ENCODE data around the gene MAP3K4.

MAP3K4 gene

DNA sequence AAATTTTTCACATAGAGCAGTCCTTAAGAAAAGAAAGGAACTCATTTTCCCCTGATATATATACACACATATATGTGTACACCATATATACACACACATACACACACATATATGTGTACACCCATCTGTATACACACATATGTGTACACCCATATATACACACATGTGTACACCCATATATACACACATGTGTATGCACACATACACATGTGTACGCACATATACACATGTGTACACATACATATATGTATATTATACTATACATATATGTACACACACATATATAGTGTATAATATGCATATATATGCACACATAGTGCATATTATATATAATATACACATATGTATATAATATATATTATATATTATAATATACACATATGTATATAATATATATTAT, 9.1 kb downstream of the MAP3K4 start:
- DNase-seq (ENCODE audit: low read depth), result no peak

- DNase-seq (ENCODE audit: low read depth), result no peak
Measured at GRCh38 chr6:161001421-161001820, 9.9 kb downstream of the MAP3K4 start.

- DNase-seq (ENCODE audit: low read depth), result no peak
Measured at GRCh38 chr6:161003336-161003735, 11.8 kb downstream of the MAP3K4 start.

- DNase-seq (ENCODE audit: low read depth), result no peak
Measured at GRCh38 chr6:161008245-161008644, 16.7 kb downstream of the MAP3K4 start.

- DNase-seq (ENCODE audit: low read depth), result no peak
Measured at GRCh38 chr6:161009991-161010390, 18.4 kb downstream of the MAP3K4 start.

DNA sequence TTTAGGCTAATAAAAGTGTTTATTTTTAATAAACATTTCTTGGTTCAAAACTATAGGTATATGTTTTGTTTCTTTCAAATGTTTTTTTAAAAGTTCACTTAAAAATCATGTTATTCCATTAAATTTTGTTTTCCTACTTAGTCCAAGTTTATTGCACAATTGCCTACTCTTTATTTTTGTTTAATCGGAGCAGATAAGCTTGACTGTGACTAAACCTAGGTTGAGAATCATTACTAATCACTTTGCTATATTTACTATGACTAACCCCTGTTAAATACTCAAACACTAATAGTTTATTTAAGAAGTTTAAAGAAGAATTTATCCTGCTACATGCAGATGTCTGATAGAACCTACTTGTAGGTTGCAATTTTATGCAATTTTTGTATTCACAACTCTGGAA, 18.8 kb downstream of the MAP3K4 start:
- no peak for DNase-seq (ENCODE audit: low read depth)

GRCh38 chr6:161011492-161012480, 20.2 kb downstream of the MAP3K4 start:
- no peak for DNase-seq (ENCODE audit: low read depth)

DNA sequence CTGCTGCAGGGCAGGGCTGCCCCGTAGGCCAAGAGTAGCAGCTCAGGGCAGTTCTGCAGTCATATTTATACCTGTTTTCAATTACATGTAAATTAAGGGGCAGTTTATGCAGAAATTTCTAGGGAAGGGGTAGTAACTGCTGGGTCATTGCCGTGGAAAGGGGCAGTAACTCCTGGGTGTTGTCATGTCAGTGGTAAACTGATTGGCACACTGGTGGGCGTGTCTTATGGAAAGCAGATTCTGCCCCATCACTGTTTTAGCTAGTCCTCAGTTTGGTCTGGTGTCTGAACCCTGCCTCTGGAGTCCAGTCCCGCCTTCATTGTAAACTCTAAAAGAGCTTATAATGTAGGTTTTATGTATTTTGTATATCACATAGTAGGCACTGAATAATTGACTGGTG, 22.1 kb downstream of the MAP3K4 start:
- DNase-seq (ENCODE audit: low read depth), result no peak

DNA sequence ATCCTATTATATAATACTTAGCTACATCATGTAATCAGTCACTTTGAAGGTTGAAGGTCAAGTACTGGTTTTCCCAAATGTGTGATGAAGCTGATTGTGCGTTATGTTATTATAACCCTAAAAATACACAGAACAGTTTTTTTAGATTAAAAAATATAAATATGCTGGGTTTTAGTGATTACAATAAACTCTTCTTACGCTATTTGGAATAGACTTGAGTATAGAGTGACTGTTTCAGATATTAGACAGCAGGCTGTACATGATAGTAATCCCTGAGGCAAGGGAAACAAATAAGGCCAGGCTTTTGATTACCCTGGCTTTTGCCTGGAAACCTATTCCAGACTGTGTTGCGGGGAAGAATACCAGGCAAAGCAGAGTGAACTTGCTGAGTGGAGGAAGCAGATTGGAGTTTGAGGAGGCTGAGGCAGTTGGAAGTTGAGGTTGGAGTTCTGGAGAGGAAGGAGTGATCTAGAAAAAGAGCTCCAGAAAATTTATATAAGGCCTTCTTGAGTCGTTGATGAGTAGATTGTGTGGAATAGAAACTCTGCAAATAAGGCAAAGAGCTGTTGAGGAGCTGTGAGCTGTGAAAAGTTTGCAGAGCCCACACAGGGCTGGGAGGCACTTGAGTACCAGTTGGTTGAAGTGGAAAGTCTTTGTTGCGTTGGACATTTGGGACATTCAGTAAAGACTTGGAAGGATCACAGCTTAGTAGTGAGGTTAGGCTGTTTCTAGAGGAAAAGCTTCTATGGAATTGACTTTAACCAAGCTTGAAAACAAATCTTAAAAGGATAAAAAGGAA, 26.4 kb downstream of the MAP3K4 start:
- no peak for DNase-seq (ENCODE audit: low read depth)

DNA sequence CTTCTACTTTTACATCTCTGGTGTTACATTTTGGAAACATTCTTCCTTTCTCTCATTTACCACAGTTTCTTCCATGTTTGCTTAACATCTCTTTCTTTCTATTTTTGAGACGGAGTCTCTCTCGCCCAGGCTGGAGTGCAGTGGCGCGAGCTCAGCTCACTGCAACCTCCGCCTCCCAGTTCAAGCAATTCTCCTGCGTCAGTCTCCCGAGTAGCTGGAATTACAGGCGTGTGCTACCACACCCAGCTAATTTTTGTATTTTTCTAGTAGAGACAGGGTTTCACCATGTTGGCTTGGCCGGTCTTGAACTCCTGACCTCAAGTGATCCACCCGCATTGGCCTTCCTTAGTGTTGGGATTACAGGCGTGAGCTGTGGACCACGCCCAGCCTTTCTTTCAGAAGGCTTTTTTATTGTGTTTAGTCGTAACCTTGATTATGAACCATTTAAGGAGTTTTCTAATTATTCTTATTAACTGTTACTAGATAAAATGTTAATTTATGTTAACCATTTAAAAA, 27.8 kb downstream of the MAP3K4 start:
- no peak for DNase-seq (ENCODE audit: low read depth)

- DNase-seq (ENCODE audit: low read depth), result no peak
Measured at GRCh38 chr6:161021543-161021942, 30.0 kb downstream of the MAP3K4 start.

DNA sequence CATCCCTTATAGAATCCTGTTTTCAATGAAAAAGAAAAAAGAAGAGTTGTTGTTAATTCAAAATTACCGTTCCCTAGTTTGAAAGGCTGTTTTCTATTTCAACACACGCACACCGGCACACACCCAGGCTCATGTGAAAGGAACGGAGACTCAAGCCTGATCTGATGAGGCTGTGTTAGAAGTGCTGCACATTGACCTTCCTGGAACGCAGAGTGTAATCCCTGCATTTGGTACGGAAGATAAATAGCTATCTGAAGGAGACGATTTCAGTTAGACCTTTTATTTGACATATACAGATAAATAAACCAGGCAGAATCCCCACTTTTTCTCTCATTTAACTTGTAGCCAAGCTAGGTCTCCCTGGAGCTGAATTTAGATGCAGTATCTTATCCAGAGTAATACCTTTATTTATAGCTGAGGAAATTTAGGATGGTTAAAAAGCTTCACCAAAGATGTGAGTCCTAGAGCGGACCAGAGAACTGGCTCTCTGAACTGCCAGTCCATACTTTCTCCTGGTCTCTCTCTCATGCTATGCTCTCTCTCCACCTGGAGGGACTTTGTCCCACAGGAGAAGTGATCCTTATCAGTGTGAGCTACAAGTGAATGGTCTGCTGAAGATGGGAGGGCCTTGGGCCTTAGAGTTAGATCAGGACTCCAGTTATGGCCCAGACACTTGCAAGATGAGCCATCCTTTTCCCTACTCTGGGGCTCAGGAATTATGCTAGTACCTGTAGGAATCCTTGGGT, 30.6 kb downstream of the MAP3K4 start:
- DNase-seq (ENCODE audit: low read depth), result no peak

DNA sequence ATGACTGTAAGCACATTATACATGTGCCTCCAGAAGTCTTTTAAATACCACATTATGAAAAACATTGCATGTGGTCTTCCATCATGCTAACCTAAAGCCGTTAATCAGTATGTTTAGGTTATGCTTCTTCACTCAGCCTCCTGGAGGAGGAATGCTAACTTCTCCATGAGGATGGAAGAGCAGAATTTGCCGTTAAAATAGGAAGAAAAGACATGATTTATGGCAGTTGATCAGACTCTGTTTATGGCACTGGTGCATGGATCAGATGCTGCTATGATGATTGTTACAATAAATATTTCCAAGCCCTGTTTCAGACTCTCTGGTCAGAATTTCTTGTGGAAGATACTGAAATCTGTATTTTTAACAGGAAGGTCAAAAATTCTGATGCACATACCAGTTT, 31.7 kb downstream of the MAP3K4 start:
- DNase-seq (ENCODE audit: low read depth), result no peak

DNA sequence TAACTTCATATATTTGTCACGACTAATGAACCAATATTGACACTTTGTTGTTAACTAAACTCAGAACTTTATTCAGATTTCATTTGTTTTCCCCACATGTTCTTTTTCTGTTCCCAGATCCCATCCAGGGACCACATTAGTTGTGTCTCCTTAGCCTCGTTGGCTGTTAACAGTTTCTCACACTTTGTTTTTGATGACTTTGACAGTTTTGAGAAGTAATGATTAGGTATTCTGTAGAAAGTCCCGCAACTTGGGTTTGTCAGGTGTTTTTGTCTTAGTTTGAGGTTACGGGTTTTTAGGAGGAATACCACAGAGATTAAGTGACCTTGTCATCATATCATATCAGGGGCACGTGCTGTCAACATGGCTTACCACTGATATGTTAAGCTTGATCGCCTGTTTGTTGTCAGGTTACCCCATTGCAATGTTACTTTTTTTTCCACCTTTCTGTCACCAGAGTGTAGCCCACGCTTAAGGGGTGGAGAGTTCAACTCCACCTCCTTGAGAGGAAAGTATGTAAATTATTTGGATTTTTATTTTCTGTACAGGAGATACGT, 32.9 kb downstream of the MAP3K4 start:
- DNase-seq (ENCODE audit: low read depth), result no peak

GRCh38 chr6:161027385-161027784, 35.8 kb downstream of the MAP3K4 start:
- no peak for DNase-seq (ENCODE audit: low read depth)

DNA sequence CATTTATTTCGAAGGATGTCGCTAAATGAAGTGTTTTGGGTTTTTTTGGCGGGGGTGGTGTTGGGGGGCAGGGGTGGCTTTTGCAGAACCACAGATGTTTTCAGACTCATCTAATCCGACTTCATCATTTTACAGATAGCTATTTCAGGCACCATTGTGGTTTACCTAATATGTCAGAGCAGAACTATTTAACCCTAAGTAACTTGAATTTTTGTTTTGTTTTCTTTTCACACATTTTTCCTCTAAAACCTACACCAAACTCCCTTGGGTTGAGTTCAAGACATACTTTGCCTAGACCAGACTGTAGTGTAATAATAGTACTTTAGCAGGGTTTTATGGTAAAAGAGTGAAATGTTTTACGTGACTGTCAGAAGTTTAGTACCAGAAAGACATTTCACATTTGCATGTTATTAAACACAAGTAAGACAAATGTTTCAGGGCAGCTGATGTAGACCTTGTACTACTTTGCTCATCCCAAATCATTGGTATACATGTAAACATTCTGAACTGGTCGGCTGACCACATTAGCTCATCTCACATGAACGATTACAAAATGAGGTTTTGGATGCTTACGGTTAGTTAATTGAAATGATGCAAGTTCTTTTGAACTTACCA, 37.7 kb downstream of the MAP3K4 start:
- DNase-seq (ENCODE audit: low read depth), result no peak

GRCh38 chr6:161031721-161032495, 40.3 kb downstream of the MAP3K4 start:
- no peak for DNase-seq (ENCODE audit: low read depth)

GRCh38 chr6:161033667-161034066, 42.1 kb downstream of the MAP3K4 start:
- no peak for DNase-seq (ENCODE audit: low read depth)

DNA sequence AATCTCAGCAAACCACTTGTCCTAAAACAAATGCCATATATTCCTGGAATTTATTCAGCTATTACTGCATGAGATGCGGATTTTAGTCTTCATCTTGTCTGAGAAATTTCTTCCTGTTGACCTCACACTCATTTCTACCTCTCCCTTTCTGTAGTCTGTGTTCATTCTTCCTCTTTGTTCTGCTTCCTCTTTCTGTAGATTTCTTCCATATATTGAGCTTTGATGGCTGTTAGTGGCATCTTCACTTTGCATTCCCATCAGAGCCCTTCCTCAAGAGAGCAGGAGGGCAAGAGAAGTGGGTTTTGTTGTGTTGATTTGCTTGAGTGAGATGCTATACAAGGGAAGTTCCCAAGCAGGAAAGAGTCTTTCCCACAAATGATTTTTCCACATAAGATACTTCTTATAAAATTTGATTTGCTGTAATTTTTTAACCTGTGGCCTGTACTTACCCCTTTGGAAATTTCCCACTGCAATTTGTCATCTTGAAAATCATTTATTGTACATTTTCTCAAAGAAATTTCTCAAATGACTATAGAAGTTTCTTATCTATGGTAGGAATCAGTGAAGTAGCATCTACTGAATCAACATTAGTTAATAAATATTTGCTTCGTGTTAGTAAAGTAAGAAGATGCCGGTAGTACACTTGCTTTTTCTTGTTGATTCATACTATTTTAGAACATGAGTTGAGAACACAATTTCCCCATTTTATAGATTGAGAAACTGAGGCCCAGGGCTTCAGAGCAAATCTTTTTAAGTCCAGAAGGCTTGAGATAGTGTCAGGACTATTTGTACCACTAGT, 43.8 kb downstream of the MAP3K4 start:
- no peak for DNase-seq (ENCODE audit: low read depth)

- DNase-seq (ENCODE audit: low read depth), result no peak
Measured at GRCh38 chr6:161035981-161036263, 44.4 kb downstream of the MAP3K4 start.
